CD8-positive, alpha-beta memory T cell (primary cell): ENCODE measurements around the gene LIG1. TPM values are rescaled to one million over a fixed set of nuclear protein-coding genes. Genes with fewer than 3 reads are reported as not detected.

Source experiments
- CTCF ChIA-PET: fragments of 350-600 bp; sonication (Branson Sonifier 250); formaldehyde crosslinking; loops from one replicate; lab custom pipeline; 2021; ENCODE audit warnings: antibody characterized with exemption; lab: Charles Lee
- POLR2A ChIA-PET: fragments of 350-600 bp; sonication (Branson Sonifier 250); formaldehyde crosslinking; loops from one replicate; lab custom pipeline; 2021; ENCODE audit warnings: antibody characterized with exemption; lab: Charles Lee
- DNase-seq, 5 donors: peaks; one replicate each; pipeline versions ENCODE4 v3.0.0 to v3.0.0-alpha.2; 2020 to 2022; ENCODE audit warnings: mixed read lengths in 1 of 5
- H3K27ac ChIP-seq: one replicate; pipeline ENCODE4 v1.7.0; 2013; ENCODE audit warnings: low read depth, mild to moderate bottlenecking, low read length, moderate library complexity
- H3K27me3 ChIP-seq: 2 replicates; pipeline ENCODE4 v1.7.0; 2013; ENCODE audit warnings: low read length, mild to moderate bottlenecking; ENCODE audit not compliant: insufficient read depth, poor library complexity, severe bottlenecking
- H3K36me3 ChIP-seq: 2 replicates; pipeline ENCODE4 v1.7.0; 2013; ENCODE audit warnings: mild to moderate bottlenecking, low read length, moderate library complexity; ENCODE audit not compliant: insufficient read depth
- H3K4me1 ChIP-seq: 2 replicates; pipeline ENCODE4 v1.7.0; 2013; ENCODE audit warnings: mild to moderate bottlenecking, low read length, moderate library complexity; ENCODE audit not compliant: insufficient read depth
- H3K4me3 ChIP-seq: 2 replicates; pipeline ENCODE4 v1.7.0; 2013; ENCODE audit warnings: mild to moderate bottlenecking, low read length
- H3K9me3 ChIP-seq: 2 replicates; pipeline ENCODE4 v1.7.0; 2013; ENCODE audit warnings: mild to moderate bottlenecking, low read length
- H3K27ac Mint-ChIP-seq, 8 donors: one replicate each; pipeline ENCODE4 v1.8.0; 2020 to 2021; ENCODE audit warnings: mixed read lengths in 8 of 8, mild to moderate bottlenecking in 6 of 8, inconsistent platforms in 3 of 8, moderate library complexity in 3 of 8
- H3K27me3 Mint-ChIP-seq, 2 donors: one replicate each; pipeline ENCODE4 v1.8.0; 2020 to 2021; ENCODE audit warnings: mixed read lengths in 2 of 2, mild to moderate bottlenecking in 1 of 2, moderate library complexity in 1 of 2
- H3K36me3 Mint-ChIP-seq, 3 donors: one replicate each; pipeline ENCODE4 v1.8.0; 2020 to 2021; ENCODE audit warnings: mixed read lengths in 3 of 3, inconsistent platforms in 1 of 3, mild to moderate bottlenecking in 1 of 3
- H3K4me1 Mint-ChIP-seq, 3 donors: one replicate each; pipeline ENCODE4 v1.8.0; 2020 to 2021; ENCODE audit warnings: mixed read lengths in 3 of 3, inconsistent platforms in 1 of 3, mild to moderate bottlenecking in 1 of 3
- H3K4me3 Mint-ChIP-seq, 7 donors: one replicate each; pipeline ENCODE4 v1.8.0; 2020 to 2021; ENCODE audit warnings: mixed read lengths in 7 of 7, mild to moderate bottlenecking in 6 of 7, moderate library complexity in 4 of 7, inconsistent platforms in 2 of 7
- H3K9me3 Mint-ChIP-seq, 5 donors: one replicate each; pipeline ENCODE4 v1.8.0; 2020 to 2022; ENCODE audit warnings: mixed read lengths in 5 of 5, mild to moderate bottlenecking in 3 of 5, moderate library complexity in 2 of 5, inconsistent platforms in 1 of 5
- polyA plus RNA-seq: library from polyadenylated mRNA; unstranded; fragments of 300-500 nt; fragmentation: Illumina TruSeq; gene quantifications from one replicate; pipeline ENCODE4 v1.2.3, GENCODE V29; 2021
- total RNA-seq, 2 experiments: library from RNA; stranded (reverse); gene quantifications; one replicate each; pipeline ENCODE4 v1.2.3, GENCODE V29; 2021

Gene LIG1
- total and polyA plus RNA-seq, 3 experiments from 2014 or later = 24.1 to 135 (median 129) TPM

GRCh38 chr19:48190288-48190884 lies 20.2 kb upstream of the LIG1 start:
- Histone ChIP-seq H3K4me3 (no peak overlapping the region), H3K9me3 (no peaks in the 10 kb centered on the region), H3K27ac (no peak overlapping the region), H3K4me1 (no peaks in the 10 kb centered on the region), H3K27me3 (no peaks in the 10 kb centered on the region), H3K36me3 (peaks cover 3% of the 10 kb centered on the region)
- Mint-ChIP-seq H3K9me3 (no peaks in the 10 kb centered on the region), H3K4me1 (peaks cover 0 to 23% (median 15%) of the 10 kb centered on the region in 3 donors), H3K27me3 (no peaks in the 10 kb centered on the region), H3K27ac (peak overlapping the region in 1 of 8 donors; percentile 4), H3K4me3 (peak overlapping the region in 1 of 7 donors; percentile 29), H3K36me3 (peaks cover 2 to 19% (median 4%) of the 10 kb centered on the region in 3 donors)
- POLR2A ChIA-PET = interaction anchor here (1.7 kb wide), 1 partner anchor 13 kb away, joined by 7 read pairs; no protein-coding TSS in a partner anchor
- CTCF ChIA-PET = interaction anchor here (0.6 to 1.6 kb wide), 5 partner anchors 11 to 29 kb away, joined by 3 to 6 read pairs (median 3); no protein-coding TSS in a partner anchor
- peak in 4 of 5 donors; percentile 37 to 80 (median 46) for DNase-seq

- Mint-ChIP-seq H3K4me3 (no peak overlapping the region), H3K36me3 (peaks cover 7 to 21% (median 7%) of the 10 kb centered on the region in 3 donors), H3K27me3 (no peaks in the 10 kb centered on the region), H3K9me3 (peaks cover 2 to 4% (median 3%) of the 10 kb centered on the region in 5 donors), H3K4me1 (peaks cover 1 to 9% (median 4%) of the 10 kb centered on the region in 3 donors), H3K27ac (no peak overlapping the region)
- H3K4me1 ChIP-seq = no peaks in the 10 kb centered on the region
- DNase-seq = no peak
- CTCF ChIA-PET = no interaction called here
- POLR2A ChIA-PET = no interaction called here
- H3K27me3 ChIP-seq = no peaks in the 10 kb centered on the region
- H3K27ac ChIP-seq = no peak overlapping the region
- peaks cover under 1% of the 10 kb centered on the region for H3K9me3 ChIP-seq
- no peak overlapping the region for H3K4me3 ChIP-seq
- no peaks in the 10 kb centered on the region for H3K36me3 ChIP-seq
Observed at GRCh38 chr19:48186541-48186991, 16.4 kb upstream of the LIG1 start.

- Mint-ChIP-seq H3K4me1 (peaks cover 1 to 9% (median 4%) of the 10 kb centered on the region in 3 donors), H3K27ac (no peak overlapping the region), H3K36me3 (peaks cover 10 to 25% (median 12%) of the 10 kb centered on the region in 3 donors), H3K9me3 (peaks cover 3 to 7% (median 5%) of the 10 kb centered on the region in 5 donors), H3K27me3 (no peaks in the 10 kb centered on the region), H3K4me3 (no peak overlapping the region)
- Histone ChIP-seq H3K27me3 (no peaks in the 10 kb centered on the region), H3K4me3 (no peak overlapping the region), H3K9me3 (peaks cover 3% of the 10 kb centered on the region), H3K4me1 (no peaks in the 10 kb centered on the region), H3K36me3 (no peaks in the 10 kb centered on the region), H3K27ac (no peak overlapping the region)
- no peak for DNase-seq
- CTCF ChIA-PET = no interaction called here
- POLR2A ChIA-PET = no interaction called here
Observed at GRCh38 chr19:48186015-48186414, 15.9 kb upstream of the LIG1 start.

- Mint-ChIP-seq H3K36me3 (peaks cover 11 to 24% (median 14%) of the 10 kb centered on the region in 3 donors), H3K27ac (no peak overlapping the region), H3K9me3 (peaks cover 3 to 7% (median 5%) of the 10 kb centered on the region in 5 donors), H3K4me3 (no peak overlapping the region), H3K4me1 (peaks cover 0 to 1% (median 0%) of the 10 kb centered on the region in 3 donors), H3K27me3 (no peaks in the 10 kb centered on the region)
- no peaks in the 10 kb centered on the region for H3K27me3 ChIP-seq
- H3K4me3 ChIP-seq = no peak overlapping the region
- CTCF ChIA-PET = no interaction called here
- H3K9me3 ChIP-seq = peaks cover 3% of the 10 kb centered on the region
- DNase-seq = no peak
- POLR2A ChIA-PET = no interaction called here
- no peaks in the 10 kb centered on the region for H3K4me1 ChIP-seq
- H3K27ac ChIP-seq = no peak overlapping the region
- no peaks in the 10 kb centered on the region for H3K36me3 ChIP-seq
Observed at GRCh38 chr19:48183356-48183755, 13.2 kb upstream of the LIG1 start.

- Histone ChIP-seq H3K27me3 (no peaks in the 10 kb centered on the region), H3K9me3 (peaks cover 3% of the 10 kb centered on the region), H3K4me1 (no peaks in the 10 kb centered on the region), H3K27ac (no peak overlapping the region), H3K36me3 (no peaks in the 10 kb centered on the region), H3K4me3 (no peak overlapping the region)
- Mint-ChIP-seq H3K4me3 (no peak overlapping the region), H3K36me3 (peaks cover 9 to 21% (median 11%) of the 10 kb centered on the region in 3 donors), H3K27ac (no peak overlapping the region), H3K4me1 (peaks cover 0 to 1% (median 0%) of the 10 kb centered on the region in 3 donors), H3K27me3 (no peaks in the 10 kb centered on the region), H3K9me3 (peaks cover 3 to 7% (median 5%) of the 10 kb centered on the region in 5 donors)
- ChIA-PET POLR2A (interaction anchor here (0.6 kb wide), 1 partner anchor 25 kb away, joined by 4 read pairs; no protein-coding TSS in a partner anchor), CTCF (no interaction called here)
- no peak for DNase-seq
Observed at GRCh38 chr19:48182434-48182833, 12.3 kb upstream of the LIG1 start.

- Histone ChIP-seq H3K4me1 (no peaks in the 10 kb centered on the region), H3K27me3 (no peaks in the 10 kb centered on the region), H3K27ac (no peak overlapping the region), H3K9me3 (peaks cover 3% of the 10 kb centered on the region), H3K4me3 (no peak overlapping the region), H3K36me3 (no peaks in the 10 kb centered on the region)
- Mint-ChIP-seq H3K27me3 (no peaks in the 10 kb centered on the region), H3K9me3 (peaks cover 3 to 7% (median 5%) of the 10 kb centered on the region in 5 donors), H3K4me1 (peaks cover 0 to 2% (median 0%) of the 10 kb centered on the region in 3 donors), H3K27ac (peak overlapping the region in 1 of 8 donors; percentile 26), H3K4me3 (no peak overlapping the region), H3K36me3 (peaks cover 9 to 25% (median 11%) of the 10 kb centered on the region in 3 donors)
- DNase-seq = no peak
- ChIA-PET CTCF (no interaction called here), POLR2A (no interaction called here)
Observed at GRCh38 chr19:48181505-48181904, 11.4 kb upstream of the LIG1 start.

GRCh38 chr19:48176226-48176625 lies 6.1 kb upstream of the LIG1 start:
- H3K4me3 Mint-ChIP-seq = peak overlapping the region in 1 of 7 donors; percentile 25
- Histone ChIP-seq H3K27me3 (no peaks in the 10 kb centered on the region), H3K4me1 (peaks cover 4% of the 10 kb centered on the region), H3K4me3 (no peak overlapping the region), H3K36me3 (peaks cover 12% of the 10 kb centered on the region), H3K9me3 (no peaks in the 10 kb centered on the region), H3K27ac (no peak overlapping the region)
- peaks cover 7 to 41% (median 15%) of the 10 kb centered on the region in 3 donors for H3K36me3 Mint-ChIP-seq
- CTCF ChIA-PET = no interaction called here
- H3K27me3 Mint-ChIP-seq = no peaks in the 10 kb centered on the region
- no peak for DNase-seq
- no peak overlapping the region for H3K27ac Mint-ChIP-seq
- H3K4me1 Mint-ChIP-seq = peaks cover 13 to 14% (median 13%) of the 10 kb centered on the region in 3 donors
- H3K9me3 Mint-ChIP-seq = peaks cover 0 to 1% (median 0%) of the 10 kb centered on the region in 5 donors
- POLR2A ChIA-PET = no interaction called here

GRCh38 chr19:48175578-48175977 lies 5.4 kb upstream of the LIG1 start:
- Mint-ChIP-seq H3K9me3 (no peaks in the 10 kb centered on the region), H3K27me3 (no peaks in the 10 kb centered on the region), H3K4me3 (peak overlapping the region in 1 of 7 donors; percentile 36), H3K36me3 (peaks cover 3 to 42% (median 17%) of the 10 kb centered on the region in 3 donors), H3K27ac (peak overlapping the region in 2 of 8 donors; percentile 26 to 29), H3K4me1 (peaks cover 18 to 19% (median 19%) of the 10 kb centered on the region in 3 donors)
- H3K4me1 ChIP-seq = peaks cover 10% of the 10 kb centered on the region
- no peak overlapping the region for H3K4me3 ChIP-seq
- H3K27me3 ChIP-seq = no peaks in the 10 kb centered on the region
- no peak overlapping the region for H3K27ac ChIP-seq
- CTCF ChIA-PET = interaction anchor here (1.3 kb wide), 1 partner anchor 19 kb away, joined by 3 read pairs; no protein-coding TSS in a partner anchor
- DNase-seq = no peak
- no peaks in the 10 kb centered on the region for H3K9me3 ChIP-seq
- POLR2A ChIA-PET = no interaction called here
- H3K36me3 ChIP-seq = peaks cover 12% of the 10 kb centered on the region
